ENCODE data around the gene EFS. TPM values are rescaled to one million over a fixed set of nuclear protein-coding genes. Genes with fewer than 3 reads are reported as not detected.

The EFS gene
- total and polyA plus RNA-seq, 2 donors from 2014 or later, result 5.5 to 5.6 TPM

DNA sequence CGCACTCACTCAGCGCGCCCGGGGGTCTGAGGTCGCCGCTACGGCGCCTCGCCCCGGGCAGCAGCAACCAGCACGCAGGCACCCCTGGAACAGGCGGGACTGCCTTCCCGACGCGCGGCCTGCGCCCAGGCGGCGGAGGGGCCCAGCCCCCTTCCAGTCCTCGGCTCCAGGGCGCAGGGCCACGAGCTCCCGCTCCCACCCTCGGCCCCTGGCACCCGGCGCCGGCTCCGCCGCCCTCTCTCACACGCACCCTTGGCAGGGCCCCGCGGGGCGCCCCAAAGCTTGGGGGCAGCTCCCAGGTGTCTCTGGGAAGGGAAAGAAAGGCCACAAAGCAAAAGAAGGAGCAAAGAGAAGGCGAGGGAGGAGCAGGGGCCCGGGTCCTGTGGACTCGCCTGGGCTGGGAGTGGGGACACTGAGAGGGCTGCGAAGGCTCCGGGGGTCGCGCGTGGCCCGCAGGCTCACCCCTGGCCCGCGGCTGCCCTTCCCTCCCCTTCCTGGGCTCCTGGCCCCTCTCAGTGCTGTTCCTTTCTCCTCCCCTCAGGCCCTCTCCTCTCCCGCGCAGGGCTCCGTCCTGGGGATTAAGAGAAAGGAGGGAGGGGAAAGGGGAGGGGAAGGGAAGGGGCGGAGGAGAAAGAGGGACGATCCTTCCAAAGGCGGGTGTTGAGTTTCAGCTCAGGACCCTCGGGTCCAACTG lies 907 bp upstream of the EFS start:
- Histone ChIP-seq H3K36me3 (ENCODE audit: control insufficient read depth in 2 of 3, insufficient read depth in 3 of 3, low read length in 3 of 3) (no peaks in the 10 kb centered on the region), H3K9me3 (ENCODE audit: control insufficient read depth in 2 of 3, insufficient read depth in 1 of 3, low read length in 3 of 3) (no peaks in the 10 kb centered on the region), H3K9ac (ENCODE audit: low read length in 3 of 3) (peak overlapping the region in 2 of 3 donors; percentile 29 to 55), H3K27ac (ENCODE audit: low read depth in 2 of 2, low read length in 2 of 2) (peak overlapping the region; percentile 64 to 76), H3K4me1 (ENCODE audit: control insufficient read depth in 2 of 3, insufficient read depth in 2 of 3, low read depth in 1 of 3, low read length in 3 of 3) (peaks cover 0 to 5% (median 3%) of the 10 kb centered on the region in 3 donors), H3K4me3 (ENCODE audit: low read length in 3 of 3) (peak overlapping the region in 2 of 3 donors; percentile 46 to 55), H3K27me3 (ENCODE audit: control insufficient read depth, insufficient read depth, low read length) (no peaks in the 10 kb centered on the region)
- peak in 3 of 5 donors; percentile 70 to 98 (median 81) for DNase-seq
- TF ChIP-seq, protein P1, sequence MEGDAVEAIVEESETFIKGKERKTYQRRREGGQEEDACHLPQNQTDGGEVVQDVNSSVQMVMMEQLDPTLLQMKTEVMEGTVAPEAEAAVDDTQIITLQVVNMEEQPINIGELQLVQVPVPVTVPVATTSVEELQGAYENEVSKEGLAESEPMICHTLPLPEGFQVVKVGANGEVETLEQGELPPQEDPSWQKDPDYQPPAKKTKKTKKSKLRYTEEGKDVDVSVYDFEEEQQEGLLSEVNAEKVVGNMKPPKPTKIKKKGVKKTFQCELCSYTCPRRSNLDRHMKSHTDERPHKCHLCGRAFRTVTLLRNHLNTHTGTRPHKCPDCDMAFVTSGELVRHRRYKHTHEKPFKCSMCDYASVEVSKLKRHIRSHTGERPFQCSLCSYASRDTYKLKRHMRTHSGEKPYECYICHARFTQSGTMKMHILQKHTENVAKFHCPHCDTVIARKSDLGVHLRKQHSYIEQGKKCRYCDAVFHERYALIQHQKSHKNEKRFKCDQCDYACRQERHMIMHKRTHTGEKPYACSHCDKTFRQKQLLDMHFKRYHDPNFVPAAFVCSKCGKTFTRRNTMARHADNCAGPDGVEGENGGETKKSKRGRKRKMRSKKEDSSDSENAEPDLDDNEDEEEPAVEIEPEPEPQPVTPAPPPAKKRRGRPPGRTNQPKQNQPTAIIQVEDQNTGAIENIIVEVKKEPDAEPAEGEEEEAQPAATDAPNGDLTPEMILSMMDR (IDR thresholded peaks at IDR 0.05; ENCODE audit: borderline replicate concordance, extremely low read depth, insufficient read depth), result no peak
- no peak for FAIRE-seq
- intact Hi-C loops (cut with DNase I), result no loop called here

GRCh38 chr14:23364164-23365035 lies 572 bp downstream of the EFS start:
- H3K27me3 ChIP-seq (ENCODE audit: control insufficient read depth, insufficient read depth, low read length), result no peaks in the 10 kb centered on the region
- peak overlapping the region; percentile 1 to 67 (median 51) for H3K4me3 ChIP-seq (ENCODE audit: low read length in 3 of 3)
- FAIRE-seq (no peak), DNase-seq (peak; percentile 48 to 74 (median 65))
- peak overlapping the region in 1 of 2 donors; percentile 72 for H3K27ac ChIP-seq (ENCODE audit: low read depth in 2 of 2, low read length in 2 of 2)
- no peaks in the 10 kb centered on the region for H3K9me3 ChIP-seq (ENCODE audit: control insufficient read depth in 2 of 3, insufficient read depth in 1 of 3, low read length in 3 of 3)
- no peaks in the 10 kb centered on the region for H3K36me3 ChIP-seq (ENCODE audit: control insufficient read depth in 2 of 3, insufficient read depth in 3 of 3, low read length in 3 of 3)
- TF ChIP-seq, protein P1 (IDR thresholded peaks at IDR 0.05; ENCODE audit: borderline replicate concordance, extremely low read depth, insufficient read depth), result no peak
- H3K9ac ChIP-seq (ENCODE audit: low read length in 3 of 3), result peak overlapping the region; percentile 6 to 60 (median 40)
- intact Hi-C loops (cut with DNase I), result no loop called here
- H3K4me1 ChIP-seq (ENCODE audit: control insufficient read depth in 2 of 3, insufficient read depth in 2 of 3, low read depth in 1 of 3, low read length in 3 of 3), result peaks cover 0 to 5% (median 3%) of the 10 kb centered on the region in 3 donors

DNA sequence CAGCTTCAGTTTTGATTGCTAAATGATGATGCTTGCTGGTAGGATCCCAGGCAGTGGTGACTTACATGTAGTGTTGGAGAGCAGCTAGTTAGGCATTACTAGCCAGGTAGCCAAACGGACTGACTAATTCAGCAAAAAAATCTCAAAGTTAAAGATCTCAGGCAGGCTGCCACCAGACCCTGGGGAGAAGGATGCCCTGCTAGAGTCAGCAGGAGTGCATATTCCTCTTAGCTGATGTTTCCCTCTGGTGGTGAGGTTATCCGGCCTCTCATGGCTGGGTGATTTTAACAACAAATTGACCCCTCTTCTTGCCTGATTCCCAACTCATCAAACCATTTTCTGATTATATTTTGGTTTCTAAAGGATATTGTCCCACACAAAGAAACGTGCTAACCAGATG lies 2.8 kb downstream of the EFS start:
- TF ChIP-seq, protein P1 (IDR thresholded peaks at IDR 0.05; ENCODE audit: borderline replicate concordance, extremely low read depth, insufficient read depth), result no peak
- Histone ChIP-seq H3K4me1 (ENCODE audit: control insufficient read depth in 2 of 3, insufficient read depth in 2 of 3, low read depth in 1 of 3, low read length in 3 of 3) (peaks cover 0 to 5% (median 3%) of the 10 kb centered on the region in 3 donors), H3K36me3 (ENCODE audit: control insufficient read depth in 2 of 3, insufficient read depth in 3 of 3, low read length in 3 of 3) (peaks cover 0 to 2% (median 0%) of the 10 kb centered on the region in 3 donors), H3K9ac (ENCODE audit: low read length in 3 of 3) (no peak overlapping the region), H3K4me3 (ENCODE audit: low read length in 3 of 3) (no peak overlapping the region), H3K9me3 (ENCODE audit: control insufficient read depth in 2 of 3, insufficient read depth in 1 of 3, low read length in 3 of 3) (no peaks in the 10 kb centered on the region), H3K27ac (ENCODE audit: low read depth in 2 of 2, low read length in 2 of 2) (no peak overlapping the region), H3K27me3 (ENCODE audit: control insufficient read depth, insufficient read depth, low read length) (no peaks in the 10 kb centered on the region)
- intact Hi-C loops (cut with DNase I), result no loop called here
- FAIRE-seq (no peak), DNase-seq (peak in 2 of 5 donors; percentile 31 to 34)

Measured in kidney (tissue), 14 donors.